SK-N-SH treated with all-trans-retinoic acid at 6 μM for 48 hours (cell line): ENCODE results near the gene RNF112.

Experiments used
- ATAC-seq: fragments of 200-7000 bp; cut with Tn5 transposase; 3 replicates; pipeline ENCODE4 v1.9.1; 2020; ENCODE audit warnings: mild to moderate bottlenecking, moderate library complexity
- ARNTL ChIP-seq: fragments of 450-650 bp; formaldehyde crosslinking; IDR thresholded peaks from 2 replicates; pipeline ENCODE4 v1.5.0; 2020; ENCODE audit warnings: low read depth, mild to moderate bottlenecking, moderate library complexity, borderline replicate concordance
- BACH2 ChIP-seq: fragments of 250-450 bp; sonication (Bioruptor Pico); IDR thresholded peaks from 2 replicates; pipeline ENCODE4 v1.9.0; 2021; ENCODE audit warnings: mild to moderate bottlenecking, borderline replicate concordance
- ESRRG ChIP-seq: fragments of 250-450 bp; sonication (Bioruptor Pico); IDR thresholded peaks from 2 replicates; pipeline ENCODE4 v1.6.1; 2021; ENCODE audit warnings: mild to moderate bottlenecking
- GLIS3 ChIP-seq: fragments of 250-450 bp; sonication (Bioruptor Pico); IDR thresholded peaks from 2 replicates; pipeline ENCODE4 v1.5.0; 2020; ENCODE audit warnings: mild to moderate bottlenecking, moderate library complexity
- ISL1 ChIP-seq: fragments of 250-450 bp; sonication (Bioruptor Pico); IDR thresholded peaks from 2 replicates; pipeline ENCODE4 v2.1.2; 2022; ENCODE audit warnings: mild to moderate bottlenecking, moderate library complexity
- OSR1 ChIP-seq: fragments of 250-450 bp; sonication (Bioruptor Pico); IDR thresholded peaks from 2 replicates; pipeline ENCODE4 v1.8.0; 2022; ENCODE audit warnings: moderate library complexity, mild to moderate bottlenecking, inconsistent platforms
- PPARA ChIP-seq: fragments of 250-450 bp; sonication (Bioruptor Pico); IDR thresholded peaks from 2 replicates; pipeline ENCODE4 v1.5.0; 2020; ENCODE audit warnings: mild to moderate bottlenecking, borderline replicate concordance
- SNAI2 ChIP-seq: fragments of 250-450 bp; sonication (Bioruptor Pico); IDR thresholded peaks from 2 replicates; pipeline ENCODE4 v1.5.0; 2020; ENCODE audit warnings: mild to moderate bottlenecking, moderate library complexity
- TCF4 ChIP-seq: fragments of 250-450 bp; sonication (Bioruptor Pico); IDR thresholded peaks from 2 replicates; pipeline ENCODE4 v1.8.0; 2021; ENCODE audit warnings: mild to moderate bottlenecking, moderate library complexity, borderline replicate concordance
- TOX ChIP-seq: fragments of 250-450 bp; sonication (Bioruptor Pico); IDR thresholded peaks from 2 replicates; pipeline ENCODE4 v1.8.0; 2021; ENCODE audit warnings: mild to moderate bottlenecking, moderate library complexity, borderline replicate concordance
- ZC3H10 ChIP-seq: fragments of 250-450 bp; sonication (Bioruptor Pico); IDR thresholded peaks from 2 replicates; pipeline ENCODE4 v1.5.1; 2021; ENCODE audit warnings: mild to moderate bottlenecking, moderate library complexity
- ZFP30 ChIP-seq: fragments of 450-650 bp; formaldehyde crosslinking; IDR thresholded peaks from 2 replicates; pipeline ENCODE4 v1.5.0; 2022; ENCODE audit warnings: mild to moderate bottlenecking, moderate library complexity
- ZNF565 ChIP-seq: fragments of 450-650 bp; formaldehyde crosslinking; conservative IDR thresholded peaks from 2 replicates; pipeline ENCODE4 v1.5.0; 2020; ENCODE audit warnings: low read depth, mild to moderate bottlenecking, moderate library complexity
- ZNF70 ChIP-seq: fragments of 450-650 bp; formaldehyde crosslinking; IDR thresholded peaks from 2 replicates; pipeline ENCODE4 v1.5.0; 2020; ENCODE audit warnings: mild to moderate bottlenecking, moderate library complexity
- TF ChIP-seq, protein P1 (sequence below): fragments of 250-450 bp; sonication (Bioruptor Pico); IDR thresholded peaks from 2 replicates; pipeline ENCODE4 v1.8.0; 2020; ENCODE audit warnings: mild to moderate bottlenecking, moderate library complexity, borderline replicate concordance
- TF ChIP-seq, protein P2 (sequence below): fragments of 250-450 bp; sonication (Bioruptor Pico); IDR thresholded peaks from 2 replicates; pipeline ENCODE4 v1.5.1; 2021; ENCODE audit warnings: mild to moderate bottlenecking, moderate library complexity
- TF ChIP-seq, protein P3 (sequence below): fragments of 250-450 bp; sonication (Bioruptor Pico); IDR thresholded peaks from 2 replicates; pipeline ENCODE4 v1.5.0; 2020; ENCODE audit warnings: mild to moderate bottlenecking, moderate library complexity
- TF ChIP-seq, protein P4 (sequence below): fragments of 250-450 bp; sonication (Bioruptor Pico); IDR thresholded peaks from 2 replicates; pipeline ENCODE4 v1.8.0; 2021; ENCODE audit warnings: low read depth, mild to moderate bottlenecking, moderate library complexity, borderline replicate concordance

RNF112 gene

DNA sequence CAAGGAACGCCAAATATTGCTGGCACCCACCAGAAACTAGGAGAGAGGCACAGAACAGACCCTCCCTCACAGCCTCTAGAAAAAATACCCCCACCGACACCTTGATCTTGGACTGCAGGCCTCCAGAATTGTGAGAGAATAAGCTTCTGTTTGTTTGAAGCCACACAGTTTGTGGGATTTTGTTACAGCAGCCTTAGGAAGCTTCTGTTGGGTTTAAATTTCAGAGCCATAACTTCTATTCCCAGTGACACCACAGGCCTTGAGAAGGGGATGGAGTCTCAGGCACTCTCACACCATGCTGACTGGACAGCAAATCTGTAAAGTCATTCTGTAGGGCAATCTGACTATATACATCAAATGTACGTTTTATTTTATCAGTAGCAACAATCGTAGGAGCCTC lies 38.6 kb downstream of the RNF112 start:
- no peak for ATAC-seq
- TF ChIP-seq ARNTL (CRISPR knock-in tag) (no peak), ISL1 (no peak), BACH2 (CRISPR knock-in tag) (no peak), GLIS3 (no peak), ZNF565 (CRISPR knock-in tag) (no peak), SNAI2 (no peak), ZFP30 (CRISPR knock-in tag) (no peak), PPARA (CRISPR knock-in tag) (no peak), ESRRG (CRISPR knock-in tag) (no peak), TCF4 (CRISPR knock-in tag) (no peak), TOX (CRISPR knock-in tag) (no peak), ZNF70 (CRISPR knock-in tag) (no peak)
- TF ChIP-seq, protein P1, sequence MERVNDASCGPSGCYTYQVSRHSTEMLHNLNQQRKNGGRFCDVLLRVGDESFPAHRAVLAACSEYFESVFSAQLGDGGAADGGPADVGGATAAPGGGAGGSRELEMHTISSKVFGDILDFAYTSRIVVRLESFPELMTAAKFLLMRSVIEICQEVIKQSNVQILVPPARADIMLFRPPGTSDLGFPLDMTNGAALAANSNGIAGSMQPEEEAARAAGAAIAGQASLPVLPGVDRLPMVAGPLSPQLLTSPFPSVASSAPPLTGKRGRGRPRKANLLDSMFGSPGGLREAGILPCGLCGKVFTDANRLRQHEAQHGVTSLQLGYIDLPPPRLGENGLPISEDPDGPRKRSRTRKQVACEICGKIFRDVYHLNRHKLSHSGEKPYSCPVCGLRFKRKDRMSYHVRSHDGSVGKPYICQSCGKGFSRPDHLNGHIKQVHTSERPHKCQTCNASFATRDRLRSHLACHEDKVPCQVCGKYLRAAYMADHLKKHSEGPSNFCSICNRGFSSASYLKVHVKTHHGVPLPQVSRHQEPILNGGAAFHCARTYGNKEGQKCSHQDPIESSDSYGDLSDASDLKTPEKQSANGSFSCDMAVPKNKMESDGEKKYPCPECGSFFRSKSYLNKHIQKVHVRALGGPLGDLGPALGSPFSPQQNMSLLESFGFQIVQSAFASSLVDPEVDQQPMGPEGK (CRISPR knock-in tag), result no peak
- TF ChIP-seq, protein P2, sequence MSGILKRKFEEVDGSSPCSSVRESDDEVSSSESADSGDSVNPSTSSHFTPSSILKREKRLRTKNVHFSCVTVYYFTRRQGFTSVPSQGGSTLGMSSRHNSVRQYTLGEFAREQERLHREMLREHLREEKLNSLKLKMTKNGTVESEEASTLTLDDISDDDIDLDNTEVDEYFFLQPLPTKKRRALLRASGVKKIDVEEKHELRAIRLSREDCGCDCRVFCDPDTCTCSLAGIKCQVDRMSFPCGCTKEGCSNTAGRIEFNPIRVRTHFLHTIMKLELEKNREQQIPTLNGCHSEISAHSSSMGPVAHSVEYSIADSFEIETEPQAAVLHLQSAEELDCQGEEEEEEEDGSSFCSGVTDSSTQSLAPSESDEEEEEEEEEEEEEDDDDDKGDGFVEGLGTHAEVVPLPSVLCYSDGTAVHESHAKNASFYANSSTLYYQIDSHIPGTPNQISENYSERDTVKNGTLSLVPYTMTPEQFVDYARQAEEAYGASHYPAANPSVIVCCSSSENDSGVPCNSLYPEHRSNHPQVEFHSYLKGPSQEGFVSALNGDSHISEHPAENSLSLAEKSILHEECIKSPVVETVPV (CRISPR knock-in tag), result no peak
- TF ChIP-seq, protein P3, sequence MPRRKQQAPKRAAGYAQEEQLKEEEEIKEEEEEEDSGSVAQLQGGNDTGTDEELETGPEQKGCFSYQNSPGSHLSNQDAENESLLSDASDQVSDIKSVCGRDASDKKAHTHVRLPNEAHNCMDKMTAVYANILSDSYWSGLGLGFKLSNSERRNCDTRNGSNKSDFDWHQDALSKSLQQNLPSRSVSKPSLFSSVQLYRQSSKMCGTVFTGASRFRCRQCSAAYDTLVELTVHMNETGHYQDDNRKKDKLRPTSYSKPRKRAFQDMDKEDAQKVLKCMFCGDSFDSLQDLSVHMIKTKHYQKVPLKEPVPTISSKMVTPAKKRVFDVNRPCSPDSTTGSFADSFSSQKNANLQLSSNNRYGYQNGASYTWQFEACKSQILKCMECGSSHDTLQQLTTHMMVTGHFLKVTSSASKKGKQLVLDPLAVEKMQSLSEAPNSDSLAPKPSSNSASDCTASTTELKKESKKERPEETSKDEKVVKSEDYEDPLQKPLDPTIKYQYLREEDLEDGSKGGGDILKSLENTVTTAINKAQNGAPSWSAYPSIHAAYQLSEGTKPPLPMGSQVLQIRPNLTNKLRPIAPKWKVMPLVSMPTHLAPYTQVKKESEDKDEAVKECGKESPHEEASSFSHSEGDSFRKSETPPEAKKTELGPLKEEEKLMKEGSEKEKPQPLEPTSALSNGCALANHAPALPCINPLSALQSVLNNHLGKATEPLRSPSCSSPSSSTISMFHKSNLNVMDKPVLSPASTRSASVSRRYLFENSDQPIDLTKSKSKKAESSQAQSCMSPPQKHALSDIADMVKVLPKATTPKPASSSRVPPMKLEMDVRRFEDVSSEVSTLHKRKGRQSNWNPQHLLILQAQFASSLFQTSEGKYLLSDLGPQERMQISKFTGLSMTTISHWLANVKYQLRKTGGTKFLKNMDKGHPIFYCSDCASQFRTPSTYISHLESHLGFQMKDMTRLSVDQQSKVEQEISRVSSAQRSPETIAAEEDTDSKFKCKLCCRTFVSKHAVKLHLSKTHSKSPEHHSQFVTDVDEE (CRISPR knock-in tag), result no peak

DNA sequence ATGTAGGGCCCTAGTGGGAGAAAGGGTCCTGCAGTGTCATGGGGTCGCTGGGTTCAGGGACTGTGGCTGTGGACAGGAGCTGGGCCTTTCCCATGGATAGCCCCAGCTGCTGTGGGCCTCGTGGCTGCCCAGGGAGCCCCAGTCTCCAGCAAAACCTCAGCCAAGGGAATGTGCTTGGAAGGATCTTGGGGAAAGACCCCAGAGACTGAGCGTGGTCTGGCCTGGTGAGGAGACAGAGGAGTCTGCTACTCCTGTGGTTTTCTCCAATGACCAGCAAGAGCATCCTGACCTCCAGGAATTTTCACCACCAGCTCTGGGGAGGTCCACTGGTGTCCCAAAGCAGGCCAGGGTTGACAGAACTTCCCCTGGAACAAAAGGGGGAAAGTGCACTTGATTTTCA lies 42.3 kb downstream of the RNF112 start:
- ATAC-seq, result no peak
- TF ChIP-seq GLIS3 (no peak), TCF4 (CRISPR knock-in tag) (no peak), ZC3H10 (no peak), OSR1 (no peak)
- TF ChIP-seq, protein P2 (CRISPR knock-in tag), result no peak
- TF ChIP-seq, protein P4, sequence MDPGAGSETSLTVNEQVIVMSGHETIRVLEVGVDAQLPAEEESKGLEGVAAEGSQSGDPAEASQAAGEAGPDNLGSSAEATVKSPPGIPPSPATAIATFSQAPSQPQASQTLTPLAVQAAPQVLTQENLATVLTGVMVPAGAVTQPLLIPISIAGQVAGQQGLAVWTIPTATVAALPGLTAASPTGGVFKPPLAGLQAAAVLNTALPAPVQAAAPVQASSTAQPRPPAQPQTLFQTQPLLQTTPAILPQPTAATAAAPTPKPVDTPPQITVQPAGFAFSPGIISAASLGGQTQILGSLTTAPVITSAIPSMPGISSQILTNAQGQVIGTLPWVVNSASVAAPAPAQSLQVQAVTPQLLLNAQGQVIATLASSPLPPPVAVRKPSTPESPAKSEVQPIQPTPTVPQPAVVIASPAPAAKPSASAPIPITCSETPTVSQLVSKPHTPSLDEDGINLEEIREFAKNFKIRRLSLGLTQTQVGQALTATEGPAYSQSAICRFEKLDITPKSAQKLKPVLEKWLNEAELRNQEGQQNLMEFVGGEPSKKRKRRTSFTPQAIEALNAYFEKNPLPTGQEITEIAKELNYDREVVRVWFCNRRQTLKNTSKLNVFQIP (CRISPR knock-in tag), result no peak
- TF ChIP-seq, all 23 proteins: peak for 0

DNA sequence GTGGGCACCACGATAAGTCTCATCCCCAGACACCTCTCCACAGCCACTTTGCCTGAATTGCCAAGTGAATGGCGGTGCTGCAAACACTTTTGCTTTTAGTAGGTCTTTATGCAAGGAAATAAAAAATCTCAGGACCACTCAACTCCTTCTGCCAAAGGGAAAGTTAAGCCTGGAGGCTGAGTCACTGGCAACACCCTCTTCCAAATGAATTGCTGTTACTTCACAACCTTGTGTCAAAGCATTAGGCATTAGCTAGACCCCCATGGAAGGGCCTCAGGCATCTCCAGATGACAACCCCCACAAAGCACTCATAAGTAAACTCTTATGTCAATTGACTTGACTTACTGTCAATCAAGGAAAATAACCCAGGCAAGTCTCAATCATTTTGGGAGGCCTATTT lies 43.0 kb downstream of the RNF112 start:
- ATAC-seq, result no peak
- no peak for TF ChIP-seq ARNTL (CRISPR knock-in tag)
- TF ChIP-seq, all 23 proteins: peak for 0
